Heart left ventricle (tissue), 16 donors: ENCODE measurements around the gene RCC2. TPM values are rescaled to one million over a fixed set of nuclear protein-coding genes. Genes with fewer than 3 reads are reported as not detected.

Experiments used
- ATAC-seq, 4 donors: fragments of 200-7000 bp; cut with Tn5 transposase; one replicate each; pipeline ENCODE4 v1.9.1; 2020 to 2022; ENCODE audit warnings: moderate library complexity in 4 of 4, mild to moderate bottlenecking in 3 of 4, moderate number of reproducible peaks in 1 of 4
- DNase-seq, 5 donors: peaks; one replicate each; pipeline ENCODE4 v3.0.0-alpha.2; 2020
- H3K27ac ChIP-seq, 12 donors: fragments of 200-600 bp; sonication (generic) in 4 of 12; one replicate each; pipeline versions ENCODE4 v1.5.0 to v1.8.0; 2016 to 2022; ENCODE audit warnings: mild to moderate bottlenecking in 2 of 12
- H3K27me3 ChIP-seq, 9 donors: fragments of 200-600 bp; sonication (generic) in 2 of 9; one replicate each; pipeline versions ENCODE4 v1.5.1 to v1.8.0; 2016 to 2022; ENCODE audit warnings: mild to moderate bottlenecking in 3 of 9
- H3K36me3 ChIP-seq, 9 donors: fragments of 200-600 bp; sonication (generic) in 2 of 9; one replicate each; pipeline versions ENCODE4 v1.5.0 to v1.8.0; 2018 to 2022; ENCODE audit warnings: mild to moderate bottlenecking in 2 of 9
- H3K4me1 ChIP-seq, 12 donors: fragments of 200-600 bp; sonication (generic) in 4 of 12; one replicate each; pipeline versions ENCODE4 v1.5.0 to v1.8.0; 2016 to 2022; ENCODE audit warnings: mild to moderate bottlenecking in 3 of 12
- H3K4me3 ChIP-seq, 12 donors: fragments of 200-600 bp; sonication (generic) in 4 of 12; one replicate each; pipeline versions ENCODE4 v1.5.0 to v1.8.0; 2017 to 2022; ENCODE audit warnings: mild to moderate bottlenecking in 9 of 12, moderate library complexity in 4 of 12
- H3K9me3 ChIP-seq, 12 donors: fragments of 200-600 bp; sonication (generic) in 4 of 12; one replicate each; pipeline versions ENCODE4 v1.5.0 to v1.8.0; 2016 to 2022; ENCODE audit warnings: mild to moderate bottlenecking in 1 of 12
- POLR2A ChIP-seq, 2 donors: fragments of 450-650 bp; IDR thresholded peaks; one replicate each; pipeline ENCODE4 v1.6.1; 2017; ENCODE audit warnings: antibody characterized with exemption in 2 of 2, mild to moderate bottlenecking in 2 of 2, moderate library complexity in 2 of 2
- WGBS, 4 donors: extraction: QIAGEN DNeasy Blood & Tissue Kit in 2 of 4; methylation state at CpG; one replicate each; pipeline versions ENCODE4 v1.1.5 to v1.1.7; 2013 to 2018; 5-methylcytosine and 5-hydroxymethylcytosine counted together
- intact Hi-C, 10 donors: fragments of 100-400 bp; cut with DNase I; formaldehyde crosslinking; loops; one replicate each; pipeline versions ENCODE4 v1.11.1 to v1.14.2; 2022
- polyA plus RNA-seq, 2 donors: library from polyadenylated mRNA; stranded (reverse); fragments of 200-250 nt; gene quantifications; one replicate each; pipeline ENCODE4 v1.2.3, GENCODE V29; 2013
- total RNA-seq, 9 donors: library from RNA; depleted of rRNA in 2 of 9; stranded (reverse); fragments of >200 nt in 2 of 9; fragmentation: NEBNext Ultra II Directional in 3 of 9; extraction: Animal tissue kit (Norgen Biotek cat#: 25700) in 3 of 9; gene quantifications; one replicate each; pipeline versions ENCODE4 v1.1.0 to v1.2.4, GENCODE V29; 2016 to 2023
- TF ChIP-seq, protein P1 (sequence below), 12 donors: fragments of 200-600 bp; sonication (generic) in 4 of 12; IDR thresholded peaks; one replicate each; pipeline versions ENCODE4 v1.5.0 to v1.8.0; 2018 to 2022; ENCODE audit warnings: antibody characterized with exemption in 12 of 12, mild to moderate bottlenecking in 5 of 12
- donor health status: ischemic (EF 13 %, LVEDD 7.1; RV severe dilation, severe dysfunction).
- donor health status: healthy with polysubstance abuse.
- donor health status: DM: no; HTN: yes; CAD: no.
- donor health status: DM: no; HTN: no; CAD: no.
- donor health status: ischemic (EF 25% LVEDD 6.9; RV normal size, moderate dysfunction).
- donor health status: ischemic (EF 25% LVEDD 5.7; RV mildly dilated, moderate dysfunction).
- donor health status: healthy.
- donor health status: DM: yes; HTN: yes; CAD: no.
- donor health status: ischemic (EF 35%, LVEDD 5.7; RV mildly dilated, moderate dysfunction).
- donor health status: nonischemic (EF 11% LVEDD 7.7; RV severe dilation, severe dysfunction).
- donor health status: DM: yes; HTN: yes; CAD: no.
- donor health status: PGD.
- donor health status: ischemic (EF 29% LVEDD 5.4; RV normal size, mild dysfunction).
- donor health status: nonischemic (EF 23%, LVEDD 6.1; RV moderate dilation, normal function).

The RCC2 gene
- total and polyA plus RNA-seq, 11 donors: 6.1 to 39.1 (median 14.3) TPM

DNA sequence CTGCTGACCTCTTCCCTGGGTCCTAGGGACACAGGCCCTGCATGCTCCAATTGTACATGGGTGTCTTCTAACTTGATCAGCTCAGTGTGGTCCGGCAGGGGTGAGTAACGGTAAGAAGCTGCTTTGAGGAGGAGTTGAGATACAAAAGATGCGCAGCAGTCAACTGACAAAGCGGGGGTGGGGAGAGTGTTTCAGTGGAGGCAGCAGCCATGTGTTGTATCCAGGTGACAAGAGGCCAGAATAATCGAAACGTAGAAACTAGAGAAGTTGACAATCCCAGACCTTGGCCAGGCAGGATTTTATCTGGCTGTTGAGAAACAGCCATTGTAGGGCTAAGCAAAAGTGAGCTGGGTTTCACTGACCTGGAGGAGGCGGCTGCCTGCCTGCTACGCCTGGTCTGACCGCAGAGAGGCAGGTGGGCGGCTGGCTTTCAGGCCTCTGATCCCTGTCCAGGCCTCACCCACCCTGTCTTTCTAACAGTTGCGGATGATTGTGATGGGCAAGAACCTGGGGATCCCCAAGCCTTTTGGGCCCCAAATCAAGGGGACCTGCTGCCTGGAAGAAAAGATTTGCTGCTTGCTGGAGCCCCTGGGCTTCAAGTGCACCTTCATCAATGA is 38.6 kb downstream of the RCC2 start:
- TF ChIP-seq, protein P1, sequence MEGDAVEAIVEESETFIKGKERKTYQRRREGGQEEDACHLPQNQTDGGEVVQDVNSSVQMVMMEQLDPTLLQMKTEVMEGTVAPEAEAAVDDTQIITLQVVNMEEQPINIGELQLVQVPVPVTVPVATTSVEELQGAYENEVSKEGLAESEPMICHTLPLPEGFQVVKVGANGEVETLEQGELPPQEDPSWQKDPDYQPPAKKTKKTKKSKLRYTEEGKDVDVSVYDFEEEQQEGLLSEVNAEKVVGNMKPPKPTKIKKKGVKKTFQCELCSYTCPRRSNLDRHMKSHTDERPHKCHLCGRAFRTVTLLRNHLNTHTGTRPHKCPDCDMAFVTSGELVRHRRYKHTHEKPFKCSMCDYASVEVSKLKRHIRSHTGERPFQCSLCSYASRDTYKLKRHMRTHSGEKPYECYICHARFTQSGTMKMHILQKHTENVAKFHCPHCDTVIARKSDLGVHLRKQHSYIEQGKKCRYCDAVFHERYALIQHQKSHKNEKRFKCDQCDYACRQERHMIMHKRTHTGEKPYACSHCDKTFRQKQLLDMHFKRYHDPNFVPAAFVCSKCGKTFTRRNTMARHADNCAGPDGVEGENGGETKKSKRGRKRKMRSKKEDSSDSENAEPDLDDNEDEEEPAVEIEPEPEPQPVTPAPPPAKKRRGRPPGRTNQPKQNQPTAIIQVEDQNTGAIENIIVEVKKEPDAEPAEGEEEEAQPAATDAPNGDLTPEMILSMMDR (IDR thresholded peaks at IDR 0.05): no peak
- TF ChIP-seq POLR2A (IDR thresholded peaks at IDR 0.05): no peak
- no peaks in the 10 kb centered on the region for H3K36me3 ChIP-seq
- no peak overlapping the region for H3K4me3 ChIP-seq
- no peak for ATAC-seq
- no peaks in the 10 kb centered on the region for H3K4me1 ChIP-seq
- H3K27me3 ChIP-seq: no peaks in the 10 kb centered on the region
- DNase-seq: no peak
- no peaks in the 10 kb centered on the region for H3K9me3 ChIP-seq
- H3K27ac ChIP-seq: no peak overlapping the region
- WGBS, 4 donors: 81 to 86% (median 85%) methylated on average over 11 of the region's 11 CpGs
- intact Hi-C loops: loop anchor here in 5 of 10 donors (5.0 to 10.0 kb wide), 2 partner anchors 274 to 276 kb away; no protein-coding TSS in a partner anchor

DNA sequence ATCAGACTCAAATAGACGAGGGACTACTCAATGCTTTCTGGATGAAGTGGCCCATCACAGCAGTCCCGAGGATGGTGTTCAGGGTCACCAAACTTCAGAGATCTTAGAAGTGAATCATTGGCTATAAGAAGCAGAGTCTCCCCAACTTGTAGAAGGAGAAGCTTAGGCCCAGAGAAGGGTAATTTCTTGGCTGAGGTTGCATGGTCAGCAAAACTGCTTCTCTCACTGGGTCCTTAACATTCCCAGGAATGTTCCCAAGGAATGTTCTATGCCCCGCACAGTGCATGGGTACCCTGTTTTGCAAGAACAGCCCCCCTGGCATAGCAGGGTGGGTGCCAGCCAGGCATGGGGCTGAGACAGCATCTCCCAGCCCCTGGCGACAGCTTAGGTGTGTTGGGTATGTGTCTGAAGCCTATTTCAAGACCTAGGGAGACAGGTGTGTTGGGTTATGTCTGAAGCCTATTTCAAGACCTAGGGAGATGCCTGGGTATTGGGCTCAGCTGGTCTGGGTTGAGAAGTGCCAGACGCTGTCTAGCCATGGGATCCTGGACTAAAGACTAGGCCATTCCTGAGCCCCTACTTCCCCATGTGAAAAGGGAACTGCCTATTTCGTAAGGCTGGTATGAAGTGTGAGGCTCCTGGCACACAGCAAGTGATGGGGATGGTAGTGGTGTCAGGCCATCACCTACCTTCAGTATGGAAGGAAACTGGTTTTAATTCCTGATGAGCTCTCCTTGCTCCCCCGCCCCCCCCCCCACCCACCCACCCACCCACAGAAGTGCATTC is 41.4 kb downstream of the RCC2 start:
- Histone ChIP-seq H3K9me3 (no peaks in the 10 kb centered on the region), H3K36me3 (no peaks in the 10 kb centered on the region), H3K4me1 (no peaks in the 10 kb centered on the region), H3K4me3 (no peak overlapping the region), H3K27me3 (no peaks in the 10 kb centered on the region), H3K27ac (no peak overlapping the region)
- no peak for ATAC-seq
- no peak for DNase-seq
- 75 to 92% (median 84%) methylated on average over 4 to 7 of the region's 7 CpGs for WGBS, 4 donors
- TF ChIP-seq, protein P1 (IDR thresholded peaks at IDR 0.05): no peak
- no peak for TF ChIP-seq POLR2A (IDR thresholded peaks at IDR 0.05)
- intact Hi-C loops: no loop called here

DNA sequence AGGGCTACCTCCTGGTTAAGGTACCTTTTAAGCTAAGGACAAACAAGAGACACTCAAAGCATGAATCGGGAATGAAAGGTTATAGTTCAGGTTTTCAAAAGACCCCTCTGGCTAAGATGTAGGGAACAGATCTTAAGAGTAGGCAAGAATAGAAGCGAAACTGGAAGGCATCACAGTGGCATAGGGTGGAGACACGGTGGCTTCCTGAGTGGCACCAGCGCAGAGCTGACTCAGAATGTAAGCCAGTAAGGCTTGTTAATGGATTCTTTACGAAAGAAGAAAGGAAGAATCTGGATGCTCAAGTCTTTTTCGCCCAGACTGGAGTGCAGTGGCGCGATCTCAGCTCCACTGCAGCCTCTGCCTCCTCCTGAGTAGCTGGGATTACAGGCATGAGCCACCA is 46.2 kb downstream of the RCC2 start:
- Histone ChIP-seq H3K27ac (no peak overlapping the region), H3K27me3 (peaks cover 0 to 8% (median 0%) of the 10 kb centered on the region in 9 donors), H3K4me3 (no peak overlapping the region), H3K9me3 (no peaks in the 10 kb centered on the region), H3K4me1 (no peaks in the 10 kb centered on the region), H3K36me3 (no peaks in the 10 kb centered on the region)
- intact Hi-C loops: no loop called here
- no peak for ATAC-seq
- DNase-seq: no peak
- no peak for TF ChIP-seq POLR2A (IDR thresholded peaks at IDR 0.05)
- TF ChIP-seq, protein P1 (IDR thresholded peaks at IDR 0.05): no peak
- 62 to 66% (median 63%) methylated on average over 8 of the region's 8 CpGs for WGBS, 4 donors

DNA sequence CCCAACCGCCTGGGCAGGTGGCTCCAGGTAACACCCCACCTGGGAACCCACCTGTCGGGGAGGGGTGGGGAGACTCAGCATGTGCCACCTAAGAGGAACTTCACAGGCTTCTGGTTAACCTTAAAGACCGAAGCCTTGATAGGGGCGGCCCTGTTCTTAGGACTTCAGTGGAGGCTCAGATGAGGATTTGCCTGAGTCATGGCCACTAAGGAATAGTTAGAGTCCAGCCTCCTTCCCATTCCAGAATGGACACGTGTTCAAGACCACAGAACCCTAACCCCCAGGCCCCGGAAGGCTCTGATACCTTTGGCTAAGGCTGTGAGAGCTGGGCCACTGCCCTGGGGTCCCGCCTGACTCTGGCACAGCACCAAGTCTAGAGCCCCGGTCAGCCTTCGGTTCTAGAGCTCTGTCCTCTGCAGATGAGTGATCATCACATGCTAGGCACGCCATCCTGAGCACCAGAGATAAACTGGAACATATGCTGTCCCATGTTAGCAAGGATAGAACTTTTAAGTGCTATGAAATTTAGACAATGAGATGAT is 47.2 kb downstream of the RCC2 start:
- Histone ChIP-seq H3K4me1 (no peaks in the 10 kb centered on the region), H3K27me3 (peaks cover 0 to 8% (median 0%) of the 10 kb centered on the region in 9 donors), H3K36me3 (no peaks in the 10 kb centered on the region), H3K27ac (no peak overlapping the region), H3K4me3 (no peak overlapping the region), H3K9me3 (no peaks in the 10 kb centered on the region)
- DNase-seq (no peak), ATAC-seq (no peak)
- WGBS, 4 donors: 62 to 70% (median 64%) methylated on average over 9 to 10 of the region's 10 CpGs
- TF ChIP-seq, protein P1 (IDR thresholded peaks at IDR 0.05): no peak
- TF ChIP-seq POLR2A (IDR thresholded peaks at IDR 0.05): no peak
- intact Hi-C loops: no loop called here
